ENCODE measurements around the gene USP31.
A peak's percentile ranks its signal among the peaks of the same experiment; 100 is the strongest.

USP31 gene, protein sequence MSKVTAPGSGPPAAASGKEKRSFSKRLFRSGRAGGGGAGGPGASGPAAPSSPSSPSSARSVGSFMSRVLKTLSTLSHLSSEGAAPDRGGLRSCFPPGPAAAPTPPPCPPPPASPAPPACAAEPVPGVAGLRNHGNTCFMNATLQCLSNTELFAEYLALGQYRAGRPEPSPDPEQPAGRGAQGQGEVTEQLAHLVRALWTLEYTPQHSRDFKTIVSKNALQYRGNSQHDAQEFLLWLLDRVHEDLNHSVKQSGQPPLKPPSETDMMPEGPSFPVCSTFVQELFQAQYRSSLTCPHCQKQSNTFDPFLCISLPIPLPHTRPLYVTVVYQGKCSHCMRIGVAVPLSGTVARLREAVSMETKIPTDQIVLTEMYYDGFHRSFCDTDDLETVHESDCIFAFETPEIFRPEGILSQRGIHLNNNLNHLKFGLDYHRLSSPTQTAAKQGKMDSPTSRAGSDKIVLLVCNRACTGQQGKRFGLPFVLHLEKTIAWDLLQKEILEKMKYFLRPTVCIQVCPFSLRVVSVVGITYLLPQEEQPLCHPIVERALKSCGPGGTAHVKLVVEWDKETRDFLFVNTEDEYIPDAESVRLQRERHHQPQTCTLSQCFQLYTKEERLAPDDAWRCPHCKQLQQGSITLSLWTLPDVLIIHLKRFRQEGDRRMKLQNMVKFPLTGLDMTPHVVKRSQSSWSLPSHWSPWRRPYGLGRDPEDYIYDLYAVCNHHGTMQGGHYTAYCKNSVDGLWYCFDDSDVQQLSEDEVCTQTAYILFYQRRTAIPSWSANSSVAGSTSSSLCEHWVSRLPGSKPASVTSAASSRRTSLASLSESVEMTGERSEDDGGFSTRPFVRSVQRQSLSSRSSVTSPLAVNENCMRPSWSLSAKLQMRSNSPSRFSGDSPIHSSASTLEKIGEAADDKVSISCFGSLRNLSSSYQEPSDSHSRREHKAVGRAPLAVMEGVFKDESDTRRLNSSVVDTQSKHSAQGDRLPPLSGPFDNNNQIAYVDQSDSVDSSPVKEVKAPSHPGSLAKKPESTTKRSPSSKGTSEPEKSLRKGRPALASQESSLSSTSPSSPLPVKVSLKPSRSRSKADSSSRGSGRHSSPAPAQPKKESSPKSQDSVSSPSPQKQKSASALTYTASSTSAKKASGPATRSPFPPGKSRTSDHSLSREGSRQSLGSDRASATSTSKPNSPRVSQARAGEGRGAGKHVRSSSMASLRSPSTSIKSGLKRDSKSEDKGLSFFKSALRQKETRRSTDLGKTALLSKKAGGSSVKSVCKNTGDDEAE (N-terminal part only)

DNA sequence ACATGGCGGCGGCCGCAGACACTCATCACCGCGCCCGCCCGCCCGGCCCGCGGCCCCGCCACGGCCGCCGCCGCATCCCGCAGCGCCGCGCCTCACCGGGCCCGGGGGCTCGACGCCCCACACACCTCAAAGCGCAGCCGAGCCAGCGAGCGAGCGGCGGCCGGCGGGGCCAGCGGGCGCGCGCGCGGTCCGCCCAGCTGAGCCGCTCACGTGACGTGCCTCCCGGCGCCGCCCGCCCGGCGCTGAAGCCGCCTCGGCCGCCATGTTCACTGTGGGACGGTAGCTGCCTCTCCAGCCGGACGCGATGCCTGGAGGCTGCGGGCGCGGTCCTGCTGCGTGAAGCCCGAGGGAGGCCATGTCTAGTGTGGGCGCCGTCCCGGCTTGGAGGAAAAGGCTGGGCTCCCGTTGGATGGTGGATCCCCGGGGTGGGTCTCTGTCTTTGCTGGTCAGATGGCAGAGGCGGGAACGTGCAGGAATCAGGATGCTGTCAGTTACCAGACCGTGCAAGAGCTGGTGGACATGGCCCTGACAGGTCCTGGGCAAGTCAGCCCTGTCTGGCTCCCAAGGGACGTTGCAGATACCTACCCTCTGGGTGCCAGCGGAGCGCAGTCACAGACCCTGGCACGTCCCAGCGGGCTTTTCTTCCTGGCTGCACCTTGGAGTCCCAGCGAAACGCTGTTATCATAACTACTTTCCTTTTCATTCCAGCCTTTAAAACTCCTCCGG lies at the start of gene USP31:
USP31 (minus strand) TSS at position 186 of the 726 bp plus-strand sequence; CDS start at position 4, 182 bp downstream.
- peak; percentile 92 for DNase-seq (ENCODE audit: low read depth)

GRCh38 chr16:23196539-23196938 lies 47.3 kb upstream of the USP31 start:
- no peak for DNase-seq (ENCODE audit: low read depth)

- DNase-seq (ENCODE audit: low read depth): no peak
Measured at GRCh38 chr16:23195366-23195978, 46.2 kb upstream of the USP31 start.

DNA sequence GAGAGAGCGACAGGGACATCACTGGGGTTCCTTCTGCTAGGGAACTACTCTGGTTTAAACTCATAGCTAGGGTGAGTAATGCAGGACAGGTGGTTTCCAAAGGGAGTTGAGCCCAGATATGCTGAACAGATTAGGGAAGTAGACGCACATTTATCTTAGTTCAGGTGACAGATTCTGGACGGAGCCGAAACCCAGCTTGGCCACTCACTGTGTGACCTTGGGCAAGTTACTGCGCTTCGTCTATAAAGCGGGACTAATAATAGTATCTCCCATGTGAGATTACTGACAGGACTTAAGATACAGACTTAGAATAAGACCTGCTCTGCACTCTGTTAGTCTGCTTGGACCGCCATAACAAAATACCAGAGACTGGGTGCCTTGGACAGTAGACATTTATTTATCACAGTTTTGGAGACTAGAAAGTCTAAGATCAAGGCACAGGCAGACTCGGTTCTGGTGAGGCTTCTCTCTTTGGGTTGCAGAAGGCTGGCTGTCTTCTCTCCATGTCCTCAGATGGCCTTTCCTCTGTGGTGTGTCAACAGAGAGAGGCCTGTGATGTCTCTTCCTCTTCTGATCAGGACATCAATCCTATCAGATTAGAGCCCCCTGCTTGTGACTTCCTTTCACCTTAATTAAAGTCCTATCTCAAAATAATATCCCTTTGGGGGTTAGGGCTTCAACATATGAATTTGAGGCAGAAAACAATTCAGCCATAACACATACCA lies 45.4 kb upstream of the USP31 start:
- no peak for DNase-seq (ENCODE audit: low read depth)

DNA sequence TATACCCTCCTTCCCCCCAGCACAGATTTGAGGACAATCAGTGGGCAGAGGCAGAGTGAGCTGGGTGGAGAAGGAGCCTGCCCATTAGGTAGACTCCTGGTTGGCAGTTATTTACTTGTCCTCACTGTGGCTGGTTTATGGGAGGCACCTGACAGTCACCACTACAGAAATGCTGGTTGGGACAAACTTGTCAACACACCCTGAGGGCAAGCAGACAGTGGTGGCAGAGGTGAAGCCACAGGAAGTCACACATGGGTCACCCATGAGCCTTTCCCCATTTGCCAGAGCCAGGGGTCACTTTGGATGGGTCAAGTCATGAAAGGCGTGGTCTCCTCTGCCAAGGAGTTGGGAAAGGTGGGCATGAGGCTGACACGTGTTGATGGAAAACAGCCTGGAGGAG lies 39.7 kb upstream of the USP31 start:
- no peak for DNase-seq (ENCODE audit: low read depth)

GRCh38 chr16:23187341-23187740 lies 38.1 kb upstream of the USP31 start:
- DNase-seq (ENCODE audit: low read depth): no peak

DNA sequence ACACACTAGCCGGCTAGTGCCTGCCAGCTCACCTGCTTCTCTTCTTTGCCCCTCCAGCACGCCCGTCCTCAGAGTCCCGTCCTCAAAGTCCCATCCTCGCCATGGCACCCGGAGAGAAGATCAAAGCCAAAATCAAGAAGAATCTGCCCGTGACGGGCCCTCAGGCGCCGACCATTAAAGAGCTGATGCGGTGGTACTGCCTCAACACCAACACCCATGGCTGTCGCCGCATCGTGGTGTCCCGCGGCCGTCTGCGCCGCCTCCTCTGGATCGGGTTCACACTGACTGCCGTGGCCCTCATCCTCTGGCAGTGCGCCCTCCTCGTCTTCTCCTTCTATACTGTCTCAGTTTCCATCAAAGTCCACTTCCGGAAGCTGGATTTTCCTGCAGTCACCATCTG lies 36.9 kb upstream of the USP31 start:
- DNase-seq (ENCODE audit: low read depth): no peak

- no peak for DNase-seq (ENCODE audit: low read depth)
Measured at GRCh38 chr16:23185656-23186055, 36.4 kb upstream of the USP31 start.

DNA sequence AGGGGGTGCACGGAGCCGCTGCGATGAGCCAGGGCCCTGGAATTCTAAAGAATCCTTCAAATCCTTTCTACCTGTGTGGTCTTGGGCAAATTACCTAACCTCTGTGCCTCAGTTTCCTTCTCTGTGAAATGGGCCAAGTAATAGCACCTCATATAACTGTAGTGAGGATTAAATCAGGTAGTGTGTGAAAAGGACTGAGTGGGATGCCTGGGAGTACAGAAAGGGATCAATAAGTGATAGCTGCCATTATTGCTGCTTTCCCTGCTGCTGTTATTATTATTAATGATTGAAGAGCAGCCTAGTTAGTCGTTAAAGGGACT lies 34.3 kb upstream of the USP31 start:
- no peak for DNase-seq (ENCODE audit: low read depth)

DNA sequence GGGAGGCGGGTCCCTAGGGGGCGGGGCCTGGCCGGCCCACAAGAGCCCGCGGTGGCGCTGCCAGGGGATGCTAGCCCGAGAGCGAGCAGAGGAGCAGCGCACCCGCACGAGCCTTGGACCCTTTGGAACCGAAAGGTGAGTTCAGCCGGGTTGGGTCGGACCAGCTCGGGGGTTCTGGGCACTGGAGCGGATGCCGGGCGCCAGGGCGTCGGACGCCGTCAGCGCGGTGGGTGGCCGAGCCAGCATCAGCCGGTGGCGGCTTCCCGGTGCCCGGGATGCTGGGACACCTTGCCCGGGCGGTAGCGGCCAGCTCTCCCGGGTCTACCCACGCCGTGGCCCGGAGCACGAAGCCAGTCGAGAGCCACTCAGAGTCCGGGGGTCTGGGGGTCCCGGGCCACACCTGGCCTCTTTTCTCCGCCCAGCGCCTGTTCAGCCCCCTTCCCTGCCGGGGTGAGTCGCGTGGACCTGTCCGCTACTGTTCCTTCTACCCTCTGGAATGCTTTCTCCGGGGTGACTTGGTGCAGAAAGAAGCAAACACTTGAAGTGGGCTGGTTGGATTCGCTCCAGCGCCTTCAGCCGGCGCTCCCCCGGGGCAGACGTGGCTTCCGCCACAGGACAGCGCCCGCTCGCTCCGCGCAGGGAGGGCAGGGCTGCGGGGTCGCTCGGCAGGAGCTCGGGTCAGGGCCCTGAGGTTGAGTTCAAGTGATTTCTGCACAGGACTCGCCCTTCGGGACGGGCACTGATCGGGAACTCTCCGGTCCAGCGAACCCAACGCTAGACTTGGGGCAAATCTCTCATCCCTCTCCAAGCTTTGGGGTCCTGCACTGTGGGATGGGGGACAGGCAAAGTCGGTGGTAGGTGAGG lies 33.7 kb upstream of the USP31 start, which contains the start of gene SCNN1G:
SCNN1G (plus strand) TSS at position 67 of the 864 bp plus-strand sequence. CDS start 3,527 bp downstream, outside the sequence.
- DNase-seq (ENCODE audit: low read depth): no peak

GRCh38 chr16:23182206-23182678 lies 33.0 kb upstream of the USP31 start:
- peak; percentile 16 for DNase-seq (ENCODE audit: low read depth)

DNA sequence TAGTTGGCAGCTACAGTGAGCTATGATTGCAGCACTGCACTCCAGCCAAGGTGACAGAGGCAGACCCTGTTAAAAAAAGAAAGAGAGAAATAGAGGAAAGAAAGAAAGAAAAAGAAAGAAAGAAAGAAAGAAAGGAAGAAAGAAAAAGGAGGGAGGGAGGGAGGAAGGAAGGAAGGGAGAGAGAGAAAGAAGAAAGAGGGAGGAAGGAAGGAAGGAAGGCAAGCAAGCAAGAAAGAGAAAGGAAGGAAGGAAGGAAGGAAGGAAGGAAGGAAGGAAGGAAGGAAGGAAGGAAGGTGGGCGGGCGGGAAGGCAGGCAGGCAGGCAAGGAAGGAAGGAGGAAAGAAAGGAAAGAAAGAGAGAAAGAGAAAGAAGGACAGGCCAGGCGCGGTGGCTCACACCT lies 32.3 kb upstream of the USP31 start:
- DNase-seq (ENCODE audit: low read depth): no peak

DNA sequence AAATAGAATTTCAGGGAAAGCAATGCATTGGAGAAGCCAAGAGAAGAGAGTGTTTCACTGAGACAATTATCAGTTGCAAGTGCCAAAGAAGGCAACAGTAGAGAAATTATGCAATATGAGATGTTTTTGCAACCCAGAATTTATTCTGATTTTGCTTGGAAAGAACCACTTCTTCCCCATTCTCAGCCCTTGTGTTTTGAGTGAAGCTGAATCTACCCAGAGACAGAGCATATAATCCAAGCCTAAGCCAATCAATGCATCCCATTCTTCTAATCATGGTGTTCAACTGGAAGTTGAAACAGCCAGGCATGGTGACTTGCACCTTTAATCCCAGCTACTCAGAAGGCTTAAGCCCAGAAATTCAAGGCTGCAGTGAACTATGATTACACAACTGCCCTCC lies 26.4 kb upstream of the USP31 start:
- no peak for DNase-seq (ENCODE audit: low read depth)

DNA sequence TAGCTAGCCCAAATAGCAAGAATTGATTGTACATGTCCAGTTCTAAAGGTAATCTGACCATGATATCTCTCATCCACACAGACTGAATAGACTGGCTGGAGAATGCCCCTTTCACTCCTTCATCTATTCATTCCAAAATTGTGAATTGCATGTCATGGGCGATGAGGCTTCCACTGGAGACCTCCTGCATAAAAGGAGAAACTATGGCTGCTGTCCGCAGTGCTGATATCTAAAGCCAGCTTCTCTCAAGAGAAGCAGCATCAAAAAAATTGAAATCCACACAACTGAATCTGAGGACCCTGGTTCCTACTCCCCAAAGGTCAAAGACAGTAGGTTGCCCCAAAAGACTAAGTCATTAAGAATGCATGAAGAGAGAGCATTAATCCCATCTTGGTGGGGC lies 25.4 kb upstream of the USP31 start:
- DNase-seq (ENCODE audit: low read depth): peak; percentile 15

GRCh38 chr16:23172994-23173393 lies 23.7 kb upstream of the USP31 start:
- no peak for DNase-seq (ENCODE audit: low read depth)

DNA sequence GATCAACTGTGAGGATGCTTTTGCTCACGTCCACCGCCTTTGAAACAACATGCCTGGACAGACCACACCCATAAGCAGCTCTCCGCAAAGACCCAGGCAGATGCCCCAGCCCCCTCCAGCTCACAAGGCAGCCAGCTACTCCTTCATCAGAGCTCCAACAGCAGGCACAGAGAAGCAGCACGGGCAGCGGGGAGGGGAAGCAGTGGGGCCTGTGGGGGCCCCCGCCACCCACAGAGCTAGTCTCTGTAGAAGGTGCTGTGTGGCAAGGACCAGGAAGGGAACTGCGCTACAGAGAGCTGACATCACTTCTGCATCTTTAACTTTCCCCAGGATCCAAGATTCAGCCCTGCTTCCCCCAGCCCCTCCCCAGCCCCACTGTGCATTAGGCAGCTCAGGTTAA lies 23.3 kb upstream of the USP31 start:
- DNase-seq (ENCODE audit: low read depth): no peak

DNA sequence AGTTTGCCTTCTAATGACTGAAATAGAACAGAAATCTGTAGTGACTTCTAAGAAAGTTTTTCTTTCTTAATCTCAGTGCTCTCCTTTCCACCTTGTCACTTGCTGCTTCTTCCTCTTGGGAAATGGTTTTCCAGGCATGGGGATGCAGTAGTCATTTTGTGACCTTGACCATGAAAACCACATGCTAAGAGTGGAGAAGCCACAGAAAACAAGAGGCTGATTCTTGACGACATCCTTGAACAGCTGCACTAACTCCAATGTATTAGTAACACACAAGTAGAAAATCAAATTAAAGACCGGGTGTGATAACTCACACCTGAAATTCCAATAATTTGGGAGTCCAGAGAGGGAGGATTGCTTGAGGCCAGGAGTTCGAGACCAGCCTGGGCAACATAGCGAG lies 15.5 kb upstream of the USP31 start:
- DNase-seq (ENCODE audit: low read depth): no peak

GRCh38 chr16:23163921-23164320 lies 14.7 kb upstream of the USP31 start:
- no peak for DNase-seq (ENCODE audit: low read depth)

- no peak for DNase-seq (ENCODE audit: low read depth)
Measured at GRCh38 chr16:23160574-23160973, 11.3 kb upstream of the USP31 start.
